HL-60 (cell line): ENCODE measurements around the gene KAZN.

Source experiments
- DNase-seq, 2 experiments: peaks; one replicate each; pipeline ENCODE4 v3.0.0-alpha.2; 2010 to 2020; ENCODE audit warnings: low read depth in 1 of 2, low spot score in 1 of 2
- H3K27ac ChIP-seq: fragments of 250-450 bp; sonication (Bioruptor Pico); replicated peaks from 2 replicates; pipeline ENCODE4 v1.5.1; 2020; ENCODE audit warnings: mild to moderate bottlenecking, moderate library complexity
- H3K27me3 ChIP-seq: fragments of 250-450 bp; sonication (Bioruptor Pico); 2 replicates; pipeline ENCODE4 v1.5.1; 2021; ENCODE audit warnings: mild to moderate bottlenecking, moderate library complexity; ENCODE audit not compliant: insufficient read depth, poor library complexity, severe bottlenecking
- H3K4me3 ChIP-seq: replicated peaks from 2 replicates; pipeline ENCODE4 v1.5.1; 2011; ENCODE audit warnings: mild to moderate bottlenecking, control low read depth, low read length; ENCODE audit not compliant: insufficient read depth
- CTCF ChIP-seq: IDR thresholded peaks from one replicate; pipeline ENCODE4 v1.5.1; 2011; ENCODE audit warnings: low read length, control low read depth, inconsistent platforms; ENCODE audit not compliant: insufficient read depth
- GABPA ChIP-seq: IDR thresholded peaks from 2 replicates; pipeline ENCODE4 v1.6.1; 2012; ENCODE audit warnings: low read depth
- POLR2AphosphoS5 ChIP-seq: IDR thresholded peaks from 2 replicates; pipeline ENCODE4 v1.6.1; 2012; ENCODE audit warnings: low read depth
- REST ChIP-seq: IDR thresholded peaks from 2 replicates; pipeline ENCODE4 v1.6.1; 2012; ENCODE audit warnings: low read depth; ENCODE audit not compliant: insufficient replicate concordance
- SPI1 ChIP-seq: IDR thresholded peaks from 2 replicates; pipeline ENCODE4 v1.6.1; 2012; ENCODE audit warnings: low read depth, mild to moderate bottlenecking, borderline replicate concordance

The KAZN gene

GRCh38 chr1:15011160-15011559 lies 412.7 kb downstream of the KAZN start:
- H3K27me3 ChIP-seq = no peaks in the 10 kb centered on the region
- no peak for TF ChIP-seq REST
- no peak for TF ChIP-seq CTCF
- TF ChIP-seq GABPA = no peak
- TF ChIP-seq POLR2AphosphoS5 = no peak
- TF ChIP-seq SPI1 = no peak
- no peak overlapping the region for H3K27ac ChIP-seq
- H3K4me3 ChIP-seq = no peak overlapping the region
- DNase-seq = no peak

GRCh38 chr1:15011661-15012060 lies 413.2 kb downstream of the KAZN start:
- DNase-seq = no peak
- TF ChIP-seq REST (no peak), SPI1 (no peak), POLR2AphosphoS5 (no peak), GABPA (no peak), CTCF (no peak)
- Histone ChIP-seq H3K4me3 (no peak overlapping the region), H3K27me3 (no peaks in the 10 kb centered on the region), H3K27ac (no peak overlapping the region)

GRCh38 chr1:15012822-15013221 lies 414.3 kb downstream of the KAZN start:
- Histone ChIP-seq H3K4me3 (no peak overlapping the region), H3K27me3 (no peaks in the 10 kb centered on the region), H3K27ac (no peak overlapping the region)
- DNase-seq = no peak
- TF ChIP-seq GABPA (no peak), CTCF (no peak), SPI1 (no peak), REST (no peak), POLR2AphosphoS5 (no peak)
